Activated CD8-positive, alpha-beta memory T cell treated with anti-CD3 and anti-CD28 coated beads for 48 hours (primary cell): Measurements from ENCODE around the gene CYB561D1.

ENCODE experiments used
- DNase-seq, 3 experiments: peaks; one replicate each; pipeline ENCODE4 v3.0.0-alpha.2; 2020; ENCODE audit warnings: low read depth in 2 of 3, low spot score in 2 of 3

CYB561D1 gene

DNA sequence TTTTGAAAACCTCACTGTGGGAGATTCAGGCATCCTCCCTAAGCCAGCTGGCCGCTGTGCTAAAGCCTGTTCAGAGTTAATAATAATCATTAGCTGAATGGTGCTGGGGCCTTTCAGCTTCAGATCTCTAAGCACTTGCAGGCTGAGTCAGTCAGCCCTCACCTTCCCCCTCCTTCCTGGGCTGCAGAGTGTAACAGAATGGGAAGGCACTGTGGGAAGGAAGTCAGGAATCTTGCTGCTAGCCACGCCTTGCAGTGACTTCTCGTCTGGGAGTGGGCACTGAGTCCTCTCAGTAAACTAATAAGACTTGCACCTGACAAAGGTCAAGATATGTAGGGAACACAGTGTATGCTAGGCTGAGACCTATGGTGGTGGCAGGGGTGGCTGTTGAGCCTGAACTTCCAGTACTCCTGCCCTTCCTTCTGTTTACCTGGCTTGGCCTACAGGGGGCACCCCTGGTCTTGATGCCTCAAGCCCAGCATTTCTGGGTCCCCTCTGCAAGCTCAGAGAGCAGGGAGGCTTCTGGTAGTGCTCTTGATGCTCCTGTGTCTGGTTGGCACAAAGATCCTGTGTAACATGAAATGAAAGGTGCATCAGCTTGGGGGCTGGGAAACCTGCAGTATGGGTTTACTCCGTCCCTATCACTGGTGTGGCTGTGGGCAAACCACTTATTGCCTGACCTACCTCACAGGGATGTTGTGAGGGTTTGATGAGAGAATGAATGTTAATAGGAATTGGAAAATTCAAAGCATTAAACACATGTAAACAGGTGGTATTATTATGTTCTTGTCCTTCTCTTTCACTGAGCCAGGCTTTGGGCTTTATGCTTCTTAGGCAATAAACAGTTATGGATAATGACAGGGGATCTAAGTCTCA is 6.0 kb downstream of the CYB561D1 start:
- DNase-seq = peak in 1 of 3 experiments; percentile 36

- DNase-seq = no peak
Measured at GRCh38 chr1:109500941-109501381, 7.1 kb downstream of the CYB561D1 start.

- DNase-seq = no peak
Measured at GRCh38 chr1:109501644-109502363, 7.9 kb downstream of the CYB561D1 start.

- DNase-seq = no peak
Measured at GRCh38 chr1:109502364-109502851, 8.5 kb downstream of the CYB561D1 start.

- no peak for DNase-seq
Measured at GRCh38 chr1:109503935-109504334, 10.0 kb downstream of the CYB561D1 start.

- no peak for DNase-seq
Measured at GRCh38 chr1:109504974-109505373, 11.1 kb downstream of the CYB561D1 start.

GRCh38 chr1:109508001-109508872 is 14.3 kb downstream of the CYB561D1 start:
- DNase-seq = no peak

- no peak for DNase-seq
Measured at GRCh38 chr1:109508873-109509175, 14.9 kb downstream of the CYB561D1 start.

GRCh38 chr1:109509176-109510134 is 15.6 kb downstream of the CYB561D1 start, which contains the start of gene AMIGO1:
Gene AMIGO1, minus strand, starts transcription at chr1:109509727. Its CDS starts 815 bp downstream, at chr1:109508912.
- DNase-seq = peak in 1 of 3 experiments; percentile 38

GRCh38 chr1:109513110-109513710 is 19.3 kb downstream of the CYB561D1 start:
- DNase-seq = no peak

DNA sequence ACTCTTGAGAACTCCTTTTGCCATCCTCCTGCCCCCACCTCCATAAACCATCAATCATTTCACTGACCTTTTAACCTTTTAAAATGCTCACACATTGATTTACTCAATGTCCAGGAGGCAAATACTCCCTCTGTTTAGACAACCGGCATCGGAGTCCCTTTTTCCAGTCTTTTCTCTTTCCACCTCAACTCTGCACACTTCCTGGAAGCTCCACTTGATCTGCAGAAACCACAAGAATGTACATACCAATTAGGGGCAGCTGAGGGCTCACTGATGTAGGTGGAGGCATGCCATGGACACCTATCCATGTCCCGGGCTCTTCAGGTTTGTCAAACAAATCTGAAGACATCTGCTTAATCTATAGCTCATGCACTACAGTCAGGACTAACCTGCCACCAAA is 21.0 kb downstream of the CYB561D1 start:
- no peak for DNase-seq

GRCh38 chr1:109516872-109517271 is 23.0 kb downstream of the CYB561D1 start:
- DNase-seq = no peak

DNA sequence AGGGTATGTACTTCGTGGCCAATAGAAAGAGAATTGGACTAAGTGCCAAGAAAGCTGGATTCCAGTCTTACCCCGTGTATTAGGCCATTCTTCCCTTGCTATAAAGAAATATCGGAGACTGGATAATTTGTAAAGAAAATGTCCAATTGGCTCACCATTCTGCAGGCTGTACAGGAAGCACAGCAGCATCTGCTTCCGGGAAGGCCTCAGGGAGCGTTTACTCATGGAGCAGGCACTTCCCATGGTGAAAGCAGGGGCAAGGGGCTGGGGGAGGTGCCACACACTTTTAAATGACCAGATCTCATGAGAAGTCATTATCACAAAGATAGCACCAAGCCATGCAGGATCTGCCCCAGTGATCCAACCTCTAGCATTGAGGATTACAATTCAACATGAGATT is 23.4 kb downstream of the CYB561D1 start:
- DNase-seq = no peak

GRCh38 chr1:109521002-109521951 is 27.4 kb downstream of the CYB561D1 start:
- no peak for DNase-seq

DNA sequence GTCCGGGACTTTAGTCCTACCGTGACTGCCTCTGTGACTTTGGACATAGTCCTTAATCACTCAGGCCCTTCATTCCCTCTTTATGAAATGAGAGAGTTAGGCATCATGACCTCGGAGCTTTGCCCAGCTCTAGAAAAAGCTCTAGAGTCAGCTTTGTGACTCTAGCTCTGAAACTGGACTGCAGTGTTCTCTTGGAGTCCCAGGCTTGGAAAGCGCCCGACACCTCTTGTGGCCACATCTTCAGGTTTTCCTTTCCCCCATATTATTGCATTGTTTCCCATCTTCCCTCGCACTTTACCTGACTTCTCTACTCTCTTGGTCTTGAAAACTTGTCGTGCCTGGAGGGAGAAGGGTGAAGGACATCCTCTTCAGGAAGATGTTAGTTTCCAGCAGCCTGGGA is 28.1 kb downstream of the CYB561D1 start:
- no peak for DNase-seq

DNA sequence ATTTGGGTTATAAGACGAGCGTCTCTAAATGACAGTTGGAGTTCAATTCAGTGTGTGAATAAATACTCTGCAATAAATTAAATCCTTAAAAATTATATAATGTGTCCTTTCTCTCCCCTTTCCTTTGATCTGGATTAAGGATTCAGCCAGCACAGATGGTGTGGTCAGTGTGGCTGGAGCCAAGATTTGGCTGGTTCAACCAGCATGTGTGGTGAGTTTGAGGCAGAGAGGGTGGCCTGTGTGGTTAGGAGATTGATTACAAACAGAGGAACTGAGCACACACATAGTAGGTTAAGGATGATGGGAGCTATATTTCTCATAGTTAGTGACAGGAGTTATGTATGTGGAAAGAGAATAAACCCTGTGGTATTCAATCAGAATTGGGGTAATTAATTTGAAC is 29.8 kb downstream of the CYB561D1 start:
- DNase-seq = no peak

- no peak for DNase-seq
Measured at GRCh38 chr1:109527098-109527811, 33.4 kb downstream of the CYB561D1 start.
